Gastrocnemius medialis (tissue), 4 donors: Measurements from ENCODE around the gene TRAF3IP3. TPM values are rescaled to one million over a fixed set of nuclear protein-coding genes. Genes with fewer than 3 reads are reported as not detected.

ENCODE experiments used
- ATAC-seq, 2 donors: fragments of 150-250 bp; one replicate each; pipeline ENCODE4 v1.9.1; 2016
- DNase-seq, 2 donors: peaks; one replicate each; pipeline ENCODE4 v3.0.0-alpha.2; 2019
- H3K27ac ChIP-seq, 4 donors: fragments of 200-600 bp; sonication (generic); 1 replicate in 1 of 4; 2 replicates in 3 of 4; pipeline ENCODE4 v1.5.1; 2016 to 2018; ENCODE audit warnings: mild to moderate bottlenecking in 2 of 4, moderate library complexity in 1 of 4
- H3K27me3 ChIP-seq, 3 donors: fragments of 200-600 bp; sonication (generic) in 2 of 3; 1 replicate in 1 of 3; 2 replicates in 2 of 3; pipeline versions ENCODE4 v1.5.1 to v1.6.0; 2016 to 2019; ENCODE audit warnings: mild to moderate bottlenecking in 1 of 3, moderate library complexity in 1 of 3
- H3K36me3 ChIP-seq, 2 donors: fragments of 200-600 bp; sonication (generic) in 1 of 2; one replicate each; pipeline ENCODE4 v1.5.1; 2017 to 2018
- H3K4me1 ChIP-seq, 2 donors: fragments of 200-600 bp; sonication (generic) in 1 of 2; one replicate each; pipeline ENCODE4 v1.5.1; 2016 to 2017; ENCODE audit warnings: mild to moderate bottlenecking in 2 of 2
- H3K4me3 ChIP-seq, 4 donors: fragments of 200-600 bp; sonication (generic) in 3 of 4; 1 replicate in 1 of 4; 2 replicates in 3 of 4; pipeline ENCODE4 v1.5.1; 2016 to 2019; ENCODE audit warnings: mild to moderate bottlenecking in 2 of 4
- H3K9me3 ChIP-seq, 3 donors: fragments of 200-600 bp; sonication (generic) in 2 of 3; 1 replicate in 1 of 3; 2 replicates in 2 of 3; pipeline ENCODE4 v1.5.1; 2016 to 2019
- POLR2A ChIP-seq, 2 donors: fragments of 450-650 bp; IDR thresholded peaks; one replicate each; pipeline ENCODE4 v1.6.1; 2017; ENCODE audit warnings: antibody characterized with exemption in 2 of 2, mild to moderate bottlenecking in 2 of 2, moderate library complexity in 2 of 2
- in situ Hi-C, 4 donors: fragments of 200-750 bp; cut with MboI; loops; one replicate each; pipeline versions ENCODE4 v1.15.0 to v1.8.0; 2017; ENCODE audit warnings: low sequenced_read_pairs in 4 of 4
- intact Hi-C: fragments of 100-400 bp; cut with DNase I; formaldehyde crosslinking; loops from one replicate; pipeline ENCODE4 v1.15.1; 2023; ENCODE audit warnings: low total_unique reads
- total RNA-seq, 4 donors: library from RNA; depleted of rRNA; stranded (reverse); fragments of >200 nt; gene quantifications; one replicate each; pipeline versions ENCODE4 v1.1.0 to v1.2.3, GENCODE V29; 2016
- TF ChIP-seq, protein P1 (sequence below), 5 experiments: fragments of 450-650 bp in 3 of 5; fragments of 200-600 bp in 2 of 5; sonication (generic) in 2 of 5; IDR thresholded peaks in 4 of 5; conservative IDR thresholded peaks in 1 of 5; 1 replicate in 4 of 5; 2 replicates in 1 of 5; pipeline ENCODE4 v1.5.1; 2016 to 2019; ENCODE audit warnings: antibody characterized with exemption in 5 of 5, mild to moderate bottlenecking in 3 of 5, moderate library complexity in 3 of 5

TRAF3IP3 gene
- total RNA-seq, 4 donors from 2014 or later, result 0.16 to 1.5 (median 0.35) TPM; not detected in 1

DNA sequence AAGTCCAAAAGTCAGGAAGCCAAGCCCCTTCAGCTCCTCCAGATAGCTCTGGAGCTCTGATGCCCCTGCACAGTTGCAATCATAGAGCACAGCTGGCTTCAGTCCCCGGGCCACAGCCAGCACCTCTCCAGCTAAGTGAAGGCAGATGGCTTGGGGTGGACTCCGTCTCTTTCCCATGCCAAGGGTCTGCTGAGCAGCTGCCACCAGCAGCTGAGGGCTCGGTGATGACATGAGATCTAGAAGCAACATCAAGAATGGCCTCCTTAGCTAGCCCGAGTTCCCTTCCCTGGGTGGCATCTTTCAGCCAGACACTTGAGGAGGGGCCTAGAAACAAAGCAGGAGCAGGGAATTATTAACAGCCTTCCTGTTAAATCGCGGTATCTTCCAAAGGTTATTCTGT lies 27.5 kb downstream of the TRAF3IP3 start:
- Histone ChIP-seq H3K4me1 (peaks cover 12 to 17% of the 10 kb centered on the region in 2 donors), H3K27ac (no peak overlapping the region), H3K27me3 (peaks cover 0 to 9% (median 4%) of the 10 kb centered on the region in 3 donors), H3K36me3 (no peaks in the 10 kb centered on the region), H3K4me3 (peak overlapping the region; percentile 58 to 86 (median 76)), H3K9me3 (no peaks in the 10 kb centered on the region)
- no peak for ATAC-seq
- intact Hi-C loops, result no loop called here
- no peak for TF ChIP-seq POLR2A (IDR thresholded peaks at IDR 0.05)
- TF ChIP-seq, protein P1, sequence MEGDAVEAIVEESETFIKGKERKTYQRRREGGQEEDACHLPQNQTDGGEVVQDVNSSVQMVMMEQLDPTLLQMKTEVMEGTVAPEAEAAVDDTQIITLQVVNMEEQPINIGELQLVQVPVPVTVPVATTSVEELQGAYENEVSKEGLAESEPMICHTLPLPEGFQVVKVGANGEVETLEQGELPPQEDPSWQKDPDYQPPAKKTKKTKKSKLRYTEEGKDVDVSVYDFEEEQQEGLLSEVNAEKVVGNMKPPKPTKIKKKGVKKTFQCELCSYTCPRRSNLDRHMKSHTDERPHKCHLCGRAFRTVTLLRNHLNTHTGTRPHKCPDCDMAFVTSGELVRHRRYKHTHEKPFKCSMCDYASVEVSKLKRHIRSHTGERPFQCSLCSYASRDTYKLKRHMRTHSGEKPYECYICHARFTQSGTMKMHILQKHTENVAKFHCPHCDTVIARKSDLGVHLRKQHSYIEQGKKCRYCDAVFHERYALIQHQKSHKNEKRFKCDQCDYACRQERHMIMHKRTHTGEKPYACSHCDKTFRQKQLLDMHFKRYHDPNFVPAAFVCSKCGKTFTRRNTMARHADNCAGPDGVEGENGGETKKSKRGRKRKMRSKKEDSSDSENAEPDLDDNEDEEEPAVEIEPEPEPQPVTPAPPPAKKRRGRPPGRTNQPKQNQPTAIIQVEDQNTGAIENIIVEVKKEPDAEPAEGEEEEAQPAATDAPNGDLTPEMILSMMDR (IDR thresholded peaks at IDR 0.05 in 4 of 5, conservative IDR thresholded peaks at IDR 0.05 in 1 of 5), result no peak
- in situ Hi-C loops, result no loop called here
- no peak for DNase-seq

DNA sequence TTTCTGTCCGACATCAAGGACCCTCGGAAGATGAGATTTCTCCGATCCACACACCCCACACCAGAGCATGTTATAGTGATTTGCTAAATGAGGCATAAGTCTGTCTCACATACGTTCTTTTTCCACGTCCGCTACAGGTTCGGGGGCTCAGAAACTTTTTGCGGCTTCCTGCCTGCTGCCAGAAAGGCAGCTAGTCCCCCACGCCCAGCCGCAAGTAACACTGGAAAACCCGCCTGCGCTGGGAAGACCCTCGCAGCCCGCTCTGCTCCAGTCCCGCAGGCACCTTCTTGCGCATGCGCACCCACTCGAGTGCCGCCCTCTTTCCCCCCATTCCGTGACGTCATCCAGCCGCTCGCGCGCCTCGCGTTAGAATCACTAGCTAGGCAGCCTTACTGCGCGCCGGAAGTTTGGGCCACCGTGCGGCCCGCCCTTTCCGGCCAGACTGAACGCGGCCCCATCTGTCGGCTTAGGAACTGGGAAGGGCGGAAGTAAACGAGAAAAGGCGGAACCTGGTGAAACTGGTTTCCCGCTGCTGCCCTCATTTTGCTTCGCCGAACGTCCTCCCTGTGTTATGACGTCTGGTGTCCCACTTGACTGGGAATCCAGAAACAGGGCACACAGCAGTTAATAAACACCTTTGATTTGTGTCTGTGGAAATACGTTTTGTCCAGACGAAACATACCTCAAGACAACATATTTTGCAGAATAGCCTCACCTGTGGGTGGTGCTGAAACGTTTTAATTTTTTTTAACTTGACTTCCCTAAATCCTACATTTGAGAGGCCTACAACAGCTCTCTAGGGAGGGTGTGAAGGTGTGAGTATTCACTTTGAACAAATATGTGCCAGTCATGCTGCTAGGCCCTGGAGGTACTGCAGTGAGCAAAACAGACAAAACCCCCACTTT lies 28.7 kb downstream of the TRAF3IP3 start, which contains the start of gene C1orf74:
TSS of gene C1orf74 (minus strand) at position 295 of the 905 bp plus-strand sequence. CDS start 925 bp downstream, outside the sequence.
- peak; percentile 37 to 49 for TF ChIP-seq POLR2A (IDR thresholded peaks at IDR 0.05)
- TF ChIP-seq, protein P1 (IDR thresholded peaks at IDR 0.05 in 4 of 5, conservative IDR thresholded peaks at IDR 0.05 in 1 of 5), result no peak
- intact Hi-C loops, result loop anchor here (2.0 kb wide), 1 partner anchor 42 kb away; the partner anchor contains the start of gene UTP25

GRCh38 chr1:209785592-209785991 lies 29.7 kb downstream of the TRAF3IP3 start:
- peaks cover 12 to 17% of the 10 kb centered on the region in 2 donors for H3K4me1 ChIP-seq
- no peak for DNase-seq
- intact Hi-C loops, result loop anchor here (2.0 kb wide), 1 partner anchor 41 kb away; the partner anchor contains the start of gene UTP25
- H3K36me3 ChIP-seq, result no peaks in the 10 kb centered on the region
- TF ChIP-seq POLR2A (IDR thresholded peaks at IDR 0.05), result no peak
- TF ChIP-seq, protein P1 (IDR thresholded peaks at IDR 0.05 in 4 of 5, conservative IDR thresholded peaks at IDR 0.05 in 1 of 5), result no peak
- H3K4me3 ChIP-seq, result no peak overlapping the region
- ATAC-seq, result no peak
- no peaks in the 10 kb centered on the region for H3K9me3 ChIP-seq
- H3K27me3 ChIP-seq, result peaks cover 0 to 16% (median 13%) of the 10 kb centered on the region in 3 donors
- in situ Hi-C loops, result no loop called here
- no peak overlapping the region for H3K27ac ChIP-seq

More for the DNA sequence above, 28.7 kb downstream of the TRAF3IP3 start, which contains the start of gene C1orf74:
- Histone ChIP-seq H3K4me3 (peak within 1 kb of the TSS; percentile 58 to 86 (median 76)), H3K27me3 (peaks cover 0 to 13% (median 4%) of the 10 kb centered on the region in 3 donors), H3K27ac (peak within 1 kb of the TSS; percentile 75 to 88 (median 82)), H3K36me3 (no peaks in the 10 kb centered on the region), H3K9me3 (no peaks in the 10 kb centered on the region), H3K4me1 (peaks cover 12 to 17% of the 10 kb centered on the region in 2 donors)
- ATAC-seq, result peak; percentile 98
- peak; percentile 94 to 97 for DNase-seq
- in situ Hi-C loops, result no loop called here

GRCh38 chr1:209786146-209786545 lies 30.3 kb downstream of the TRAF3IP3 start:
- H3K4me3 ChIP-seq, result no peak overlapping the region
- no peak overlapping the region for H3K27ac ChIP-seq
- no peaks in the 10 kb centered on the region for H3K9me3 ChIP-seq
- ATAC-seq, result no peak
- intact Hi-C loops, result no loop called here
- H3K27me3 ChIP-seq, result peaks cover 0 to 16% (median 13%) of the 10 kb centered on the region in 3 donors
- DNase-seq, result no peak
- in situ Hi-C loops, result no loop called here
- H3K36me3 ChIP-seq, result no peaks in the 10 kb centered on the region
- H3K4me1 ChIP-seq, result peaks cover 12 to 17% of the 10 kb centered on the region in 2 donors
- TF ChIP-seq POLR2A (IDR thresholded peaks at IDR 0.05), result no peak
- TF ChIP-seq, protein P1 (IDR thresholded peaks at IDR 0.05 in 4 of 5, conservative IDR thresholded peaks at IDR 0.05 in 1 of 5), result no peak
